Activated naive CD8-positive, alpha-beta T cell treated with anti-CD3 and anti-CD28 coated beads, Interleukin-2, amount 50 U/mL, for 24 hours (primary cell): ENCODE data around the gene XPC.
A peak's percentile ranks its signal among the peaks of the same experiment; 100 is the strongest.

Experiments used
- ATAC-seq: fragments of 150-1000 bp; cut with Tn5 transposase; one replicate; pipeline ENCODE4 v1.10.0; 2021
- DNase-seq: peaks from one replicate; pipeline ENCODE4 v3.0.0; 2021
- H3K27ac Mint-ChIP-seq: one replicate; pipeline ENCODE4 v1.8.0; 2021; ENCODE audit warnings: mild to moderate bottlenecking, mixed read lengths
- H3K27me3 Mint-ChIP-seq: one replicate; pipeline ENCODE4 v1.8.0; 2021; ENCODE audit warnings: mixed read lengths
- H3K36me3 Mint-ChIP-seq: one replicate; pipeline ENCODE4 v1.8.0; 2021; ENCODE audit warnings: low read depth, mixed read lengths
- H3K4me1 Mint-ChIP-seq: one replicate; pipeline ENCODE4 v1.8.0; 2021; ENCODE audit warnings: mixed read lengths
- H3K4me3 Mint-ChIP-seq: one replicate; pipeline ENCODE4 v1.8.0; 2021; ENCODE audit warnings: mild to moderate bottlenecking, moderate library complexity, mixed read lengths
- H3K9me3 Mint-ChIP-seq: one replicate; pipeline ENCODE4 v1.8.0; 2021; ENCODE audit warnings: mixed read lengths

XPC gene

DNA sequence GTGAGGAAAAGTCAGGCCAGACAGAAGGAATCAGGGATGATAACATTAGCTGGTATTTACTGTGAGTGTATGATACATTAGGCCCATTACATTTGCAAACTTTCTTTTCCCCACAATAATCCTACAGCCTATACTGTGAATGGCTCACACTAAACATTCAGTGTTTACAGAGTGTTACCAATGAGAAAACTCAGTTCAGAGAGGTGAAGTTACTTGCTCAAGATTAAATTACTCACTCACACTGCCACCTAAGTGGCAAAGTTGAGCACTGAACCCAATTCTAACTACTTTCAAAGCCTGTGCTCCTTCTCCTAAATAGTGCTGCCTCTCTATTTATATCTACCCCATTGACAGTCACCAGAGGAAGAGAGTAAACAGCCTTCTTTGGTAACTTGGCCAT is 8.5 kb downstream of the XPC start:
- Mint-ChIP-seq H3K27ac (no peak overlapping the region), H3K36me3 (peaks cover 58% of the 10 kb centered on the region), H3K27me3 (no peaks in the 10 kb centered on the region), H3K4me1 (peaks cover 26% of the 10 kb centered on the region), H3K4me3 (no peak overlapping the region), H3K9me3 (no peaks in the 10 kb centered on the region)
- DNase-seq = no peak
- no peak for ATAC-seq

DNA sequence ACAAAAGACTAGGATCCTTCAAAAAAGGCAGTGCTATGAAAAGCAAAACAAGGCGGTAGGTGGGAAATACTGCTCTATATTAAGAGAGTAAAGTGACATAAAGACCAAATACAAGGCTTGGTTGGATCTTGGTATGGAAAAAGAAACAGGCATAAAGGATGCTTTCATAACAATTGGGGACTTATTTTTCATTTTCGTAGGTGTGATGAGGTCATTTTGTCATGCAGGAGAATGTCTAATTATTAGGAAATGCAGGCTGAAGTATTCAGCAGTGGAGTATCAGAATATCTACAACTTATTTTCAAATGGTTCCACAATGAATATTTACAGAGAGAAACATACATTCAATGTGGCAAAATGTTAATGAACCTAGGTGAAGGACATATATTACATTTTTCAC is 9.0 kb downstream of the XPC start:
- ATAC-seq = no peak
- H3K4me1 Mint-ChIP-seq = peaks cover 23% of the 10 kb centered on the region
- peaks cover 62% of the 10 kb centered on the region for H3K36me3 Mint-ChIP-seq
- H3K27ac Mint-ChIP-seq = no peak overlapping the region
- no peak for DNase-seq
- H3K4me3 Mint-ChIP-seq = no peak overlapping the region
- no peaks in the 10 kb centered on the region for H3K27me3 Mint-ChIP-seq
- H3K9me3 Mint-ChIP-seq = no peaks in the 10 kb centered on the region

DNA sequence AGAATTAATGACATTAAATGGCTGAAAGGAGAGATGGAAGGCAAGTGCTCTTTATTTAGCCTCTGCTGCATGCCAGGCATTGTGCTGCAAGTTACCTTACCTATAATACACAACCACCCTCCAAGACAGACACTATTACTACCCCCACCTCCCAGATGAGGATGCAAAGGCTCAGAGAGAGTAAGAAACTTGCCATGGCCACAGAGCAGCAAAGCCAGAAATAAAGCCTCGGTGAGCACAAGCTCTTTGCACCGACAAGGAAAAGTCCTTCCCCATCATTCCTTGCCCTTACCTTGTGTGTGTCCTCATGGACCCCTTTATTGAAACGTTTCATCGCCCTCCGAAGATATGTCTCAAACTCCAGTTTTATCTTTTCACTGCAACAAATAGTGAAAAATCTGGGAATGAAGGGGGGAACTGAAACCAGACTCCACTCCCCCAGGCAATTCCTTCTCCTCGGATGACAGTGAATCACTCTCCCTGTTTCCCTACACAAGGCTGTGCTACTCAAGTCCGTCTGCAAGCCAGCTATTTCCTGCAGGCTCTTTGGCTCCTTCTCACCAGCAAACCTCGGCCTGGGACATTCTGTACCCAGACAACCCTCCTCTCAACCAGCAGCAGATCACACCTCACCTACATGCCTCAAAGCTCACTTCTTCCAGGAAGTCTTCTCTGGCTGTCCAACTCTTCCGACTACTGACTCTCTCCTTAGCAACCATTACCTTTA is 11.4 kb downstream of the XPC start:
- Mint-ChIP-seq H3K27ac (no peak overlapping the region), H3K27me3 (no peaks in the 10 kb centered on the region), H3K9me3 (peaks cover 16% of the 10 kb centered on the region), H3K4me3 (no peak overlapping the region), H3K36me3 (peaks cover 74% of the 10 kb centered on the region), H3K4me1 (peaks cover 13% of the 10 kb centered on the region)
- ATAC-seq (no peak), DNase-seq (no peak)

DNA sequence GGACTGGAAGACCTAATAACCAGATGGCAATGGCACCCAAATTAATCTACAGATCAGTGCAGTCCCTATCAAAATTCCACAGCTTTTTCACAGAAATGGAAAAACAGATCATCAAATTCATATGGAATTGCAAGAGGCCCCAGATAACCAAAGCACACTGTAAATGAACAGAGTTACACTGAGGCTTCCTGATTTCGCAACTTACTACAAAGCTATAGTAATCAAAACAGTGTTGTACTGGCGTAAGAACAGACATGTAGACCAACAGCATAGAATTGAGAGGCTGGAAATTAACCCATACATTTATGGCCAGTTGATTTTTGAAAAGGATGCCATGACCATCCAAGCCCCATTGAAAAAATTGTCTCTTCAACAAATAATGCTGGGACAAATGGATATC is 16.2 kb downstream of the XPC start:
- no peak for DNase-seq
- Mint-ChIP-seq H3K36me3 (peaks cover 79% of the 10 kb centered on the region), H3K4me1 (peaks cover 1% of the 10 kb centered on the region), H3K27ac (no peak overlapping the region), H3K4me3 (no peak overlapping the region), H3K9me3 (peaks cover 22% of the 10 kb centered on the region), H3K27me3 (no peaks in the 10 kb centered on the region)
- ATAC-seq = no peak

DNA sequence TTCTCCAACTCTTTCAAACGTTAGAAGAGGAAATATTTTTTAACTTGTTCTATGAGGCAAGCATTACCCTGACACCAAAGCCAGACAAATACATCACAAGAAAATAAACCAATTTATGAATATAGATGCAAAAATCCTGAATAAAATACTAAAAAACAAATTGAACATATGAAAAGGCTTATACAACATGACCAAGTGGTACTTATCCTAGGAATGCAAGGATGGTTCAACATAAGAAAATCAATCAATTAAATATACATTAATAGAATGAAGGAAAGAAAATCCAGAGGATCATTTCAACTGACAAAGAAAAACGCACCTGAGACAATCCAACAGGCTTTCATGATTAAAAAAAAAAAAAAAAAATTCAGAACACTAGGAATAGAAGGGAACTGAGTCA is 17.1 kb downstream of the XPC start:
- H3K36me3 Mint-ChIP-seq = peaks cover 77% of the 10 kb centered on the region

DNA sequence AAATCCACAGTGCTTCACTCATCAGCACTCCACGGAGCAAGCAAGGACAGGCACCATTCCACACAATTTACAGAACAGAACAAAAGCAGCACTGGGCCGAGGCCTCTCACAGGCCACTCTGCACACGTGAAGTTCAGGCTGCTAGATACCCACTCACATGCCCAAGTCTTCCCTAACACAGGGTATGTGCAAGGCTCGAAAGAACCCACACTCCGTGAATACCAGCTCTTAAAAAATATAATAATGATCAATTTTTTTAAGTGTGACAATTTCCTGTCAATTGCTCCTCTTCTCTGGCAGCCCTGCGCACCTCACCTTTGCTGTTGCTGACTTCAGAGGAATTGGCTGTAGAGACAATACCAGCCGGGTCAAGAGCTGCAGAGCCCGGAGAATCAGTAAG is 19.0 kb downstream of the XPC start:
- peaks cover 77% of the 10 kb centered on the region for H3K36me3 Mint-ChIP-seq

More for the DNA sequence above, 17.1 kb downstream of the XPC start:
- no peaks in the 10 kb centered on the region for H3K27me3 Mint-ChIP-seq
- H3K4me1 Mint-ChIP-seq = peaks cover 5% of the 10 kb centered on the region
- H3K9me3 Mint-ChIP-seq = peaks cover 22% of the 10 kb centered on the region
- ATAC-seq = no peak
- no peak overlapping the region for H3K4me3 Mint-ChIP-seq
- H3K27ac Mint-ChIP-seq = no peak overlapping the region
- no peak for DNase-seq

DNA sequence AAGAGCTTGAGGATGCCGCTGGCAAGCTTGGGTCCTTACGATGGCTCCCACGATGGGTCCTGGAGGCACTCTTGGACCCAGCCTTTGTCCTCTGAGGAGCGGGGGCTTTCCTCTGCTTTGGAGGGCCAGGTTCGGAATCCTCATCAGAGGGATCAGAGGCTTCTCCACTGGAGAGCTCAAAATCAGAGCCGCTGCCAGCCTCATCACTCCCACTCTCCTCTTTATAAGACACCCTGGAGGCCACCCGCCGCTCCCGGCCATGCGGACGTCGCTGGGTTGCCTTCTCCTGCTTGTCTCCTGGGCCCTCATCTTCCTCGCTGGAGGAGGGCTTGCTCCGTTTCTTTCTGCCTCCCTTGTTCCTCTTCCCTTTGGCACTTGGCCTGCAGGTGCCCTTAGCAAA is 20.0 kb downstream of the XPC start:
- Mint-ChIP-seq H3K4me1 (peaks cover 9% of the 10 kb centered on the region), H3K27ac (no peak overlapping the region), H3K4me3 (no peak overlapping the region), H3K36me3 (peaks cover 70% of the 10 kb centered on the region), H3K9me3 (peaks cover 19% of the 10 kb centered on the region), H3K27me3 (no peaks in the 10 kb centered on the region)
- no peak for DNase-seq
- ATAC-seq = no peak

More for the DNA sequence above, 19.0 kb downstream of the XPC start:
- H3K4me1 Mint-ChIP-seq = peaks cover 9% of the 10 kb centered on the region
- no peaks in the 10 kb centered on the region for H3K27me3 Mint-ChIP-seq
- H3K4me3 Mint-ChIP-seq = no peak overlapping the region
- H3K9me3 Mint-ChIP-seq = peaks cover 22% of the 10 kb centered on the region
- no peak overlapping the region for H3K27ac Mint-ChIP-seq
- no peak for DNase-seq
- no peak for ATAC-seq

DNA sequence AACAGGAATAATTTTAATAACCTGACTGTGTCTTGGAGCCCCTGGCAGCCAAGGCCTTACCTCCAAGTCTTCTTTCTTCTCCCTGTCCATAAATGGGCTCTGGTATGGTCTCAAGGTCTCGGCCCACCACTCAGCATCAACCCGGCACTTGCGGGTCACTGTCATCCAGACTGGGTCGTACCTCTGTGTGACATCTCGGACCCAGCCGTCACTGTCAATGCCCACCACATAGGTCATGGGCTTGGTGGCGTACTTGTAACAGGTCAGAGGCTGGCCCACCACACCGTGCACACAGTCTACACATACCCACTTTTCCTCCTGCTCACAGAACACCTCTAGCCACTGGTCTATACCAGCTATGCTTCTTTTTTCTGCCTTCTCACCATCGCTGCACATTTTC is 20.4 kb downstream of the XPC start:
- ATAC-seq = no peak
- no peaks in the 10 kb centered on the region for H3K27me3 Mint-ChIP-seq
- H3K27ac Mint-ChIP-seq = no peak overlapping the region
- H3K4me1 Mint-ChIP-seq = peaks cover 9% of the 10 kb centered on the region
- H3K36me3 Mint-ChIP-seq = peaks cover 67% of the 10 kb centered on the region
- peaks cover 15% of the 10 kb centered on the region for H3K9me3 Mint-ChIP-seq
- H3K4me3 Mint-ChIP-seq = no peak overlapping the region
- no peak for DNase-seq

DNA sequence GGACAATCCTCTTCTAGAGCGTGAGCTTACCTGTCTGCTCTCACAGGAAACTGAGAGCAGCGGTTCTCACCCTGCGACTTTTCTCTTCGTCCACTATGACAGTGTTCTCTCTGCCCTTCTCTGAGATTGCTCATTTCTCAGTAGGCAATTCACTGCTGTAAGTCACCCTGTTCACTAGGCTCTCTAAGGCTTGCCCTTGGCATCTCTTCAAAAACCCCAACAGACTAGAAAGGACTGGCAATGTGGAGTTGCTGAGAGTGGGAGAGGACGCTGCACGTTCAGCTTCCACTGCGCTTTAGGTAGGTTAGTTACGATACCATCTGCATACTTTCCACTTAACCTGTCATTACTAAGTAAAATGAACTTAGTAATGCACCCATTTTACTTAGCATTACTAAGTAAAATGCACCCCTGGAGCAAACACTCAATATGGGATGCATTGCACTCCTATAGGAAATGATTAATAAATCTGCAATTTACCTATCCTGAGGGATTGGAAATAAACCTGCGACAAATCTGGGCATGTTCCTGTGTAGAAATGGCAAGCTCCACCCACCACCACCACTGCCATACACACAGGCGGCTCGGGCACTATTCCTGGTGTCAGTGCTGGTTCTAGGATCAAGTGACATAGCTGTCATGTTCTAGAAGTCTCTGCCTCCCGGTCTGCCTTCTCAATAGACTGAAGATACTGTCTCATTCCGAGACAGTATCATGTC is 21.4 kb downstream of the XPC start:
- no peak for ATAC-seq
- Mint-ChIP-seq H3K4me1 (peaks cover 9% of the 10 kb centered on the region), H3K36me3 (peaks cover 57% of the 10 kb centered on the region), H3K27me3 (no peaks in the 10 kb centered on the region), H3K4me3 (no peak overlapping the region), H3K9me3 (peaks cover 6% of the 10 kb centered on the region), H3K27ac (no peak overlapping the region)
- no peak for DNase-seq

DNA sequence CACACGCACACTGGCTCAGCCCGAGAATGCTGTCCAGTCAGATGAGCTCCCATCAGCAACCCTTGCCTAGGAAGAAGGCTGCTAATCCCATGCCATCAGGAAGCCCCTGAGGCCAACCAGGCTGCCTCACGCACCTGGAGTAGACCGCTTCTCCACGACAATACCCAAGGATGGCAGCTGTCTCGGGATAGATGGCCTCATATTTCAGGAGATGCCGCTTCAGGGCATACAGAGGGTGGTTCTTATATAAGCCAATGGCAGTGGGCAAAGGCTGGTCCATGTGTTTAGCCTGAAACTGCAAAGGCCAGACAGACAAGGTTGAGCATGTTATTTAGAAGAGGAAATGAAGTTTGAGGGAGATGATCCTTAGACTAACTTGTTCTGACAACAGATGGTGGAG is 22.2 kb downstream of the XPC start:
- peaks cover 9% of the 10 kb centered on the region for H3K4me1 Mint-ChIP-seq
- no peaks in the 10 kb centered on the region for H3K9me3 Mint-ChIP-seq
- no peaks in the 10 kb centered on the region for H3K27me3 Mint-ChIP-seq
- no peak overlapping the region for H3K4me3 Mint-ChIP-seq
- ATAC-seq (no peak), DNase-seq (no peak)
- no peak overlapping the region for H3K27ac Mint-ChIP-seq
- H3K36me3 Mint-ChIP-seq = peaks cover 49% of the 10 kb centered on the region

DNA sequence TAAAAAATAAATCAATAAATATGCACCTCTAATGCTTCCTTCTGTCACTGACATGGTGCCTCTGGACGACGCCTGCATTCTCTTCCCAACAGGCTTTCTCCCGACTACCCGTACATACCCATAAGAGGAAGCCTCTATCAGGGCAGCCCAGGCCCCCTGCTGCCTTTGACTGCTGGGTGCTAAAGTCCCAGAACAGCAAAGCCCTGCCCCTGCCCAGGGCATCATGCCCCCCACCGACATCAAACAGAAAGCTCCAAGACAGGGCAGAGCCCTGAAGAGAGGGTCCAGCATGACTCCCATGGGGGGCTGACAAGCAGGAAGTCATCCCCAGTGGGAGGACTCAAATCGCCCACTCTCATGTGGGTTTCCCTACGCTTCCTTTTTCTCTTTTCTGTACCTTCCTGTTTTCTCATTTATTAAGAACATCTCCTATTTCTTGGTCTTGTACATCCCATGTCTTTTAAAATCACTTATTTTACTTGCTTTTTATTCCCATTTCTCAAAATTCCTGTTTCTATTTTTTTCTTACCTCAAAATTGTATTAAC is 23.4 kb downstream of the XPC start:
- Mint-ChIP-seq H3K27me3 (no peaks in the 10 kb centered on the region), H3K4me1 (peaks cover 9% of the 10 kb centered on the region), H3K27ac (no peak overlapping the region), H3K4me3 (no peak overlapping the region), H3K36me3 (peaks cover 37% of the 10 kb centered on the region), H3K9me3 (no peaks in the 10 kb centered on the region)
- DNase-seq (no peak), ATAC-seq (no peak)

DNA sequence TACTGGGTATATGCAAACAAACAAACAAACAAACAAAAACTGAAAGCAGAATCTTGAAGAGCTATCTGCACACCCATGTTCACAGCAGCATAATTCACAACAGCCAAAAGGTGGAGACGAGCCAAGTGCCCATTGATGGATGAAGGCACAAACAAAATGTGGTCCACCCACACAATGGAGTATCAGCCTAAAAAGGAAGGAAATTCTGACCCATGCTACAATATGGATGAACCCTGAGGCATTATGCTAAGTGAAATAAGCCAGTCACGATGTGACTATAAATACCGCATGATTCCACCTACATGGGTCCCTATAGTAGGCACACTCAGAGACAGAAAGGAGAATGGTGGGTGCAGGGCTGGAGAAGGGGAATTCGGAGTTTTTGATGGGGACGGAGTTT is 24.1 kb downstream of the XPC start:
- Mint-ChIP-seq H3K27ac (peak overlapping the region; percentile 2), H3K27me3 (no peaks in the 10 kb centered on the region), H3K36me3 (peaks cover 33% of the 10 kb centered on the region), H3K4me3 (no peak overlapping the region), H3K4me1 (peaks cover 9% of the 10 kb centered on the region), H3K9me3 (no peaks in the 10 kb centered on the region)
- DNase-seq (no peak), ATAC-seq (no peak)

DNA sequence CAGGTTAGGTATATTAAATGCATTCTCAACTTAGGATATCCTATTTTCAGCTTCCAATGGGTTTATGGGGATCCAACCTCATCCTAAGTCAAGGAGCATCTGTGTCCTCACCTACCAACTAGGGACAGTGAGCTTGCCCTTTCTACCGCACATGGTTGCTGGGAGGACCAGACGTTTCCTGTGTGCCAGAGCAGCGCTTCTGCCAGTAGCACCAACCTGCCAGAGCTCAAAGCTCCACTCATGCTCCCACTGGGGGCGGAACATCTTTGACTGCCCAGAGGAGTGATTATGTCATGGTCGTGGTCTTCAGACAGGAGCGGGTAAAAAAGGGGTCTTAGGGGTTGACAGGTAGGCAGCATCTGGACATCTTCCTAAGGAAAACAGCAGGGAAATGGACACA is 24.7 kb downstream of the XPC start:
- Mint-ChIP-seq H3K27ac (peak overlapping the region; percentile 2), H3K27me3 (no peaks in the 10 kb centered on the region), H3K4me3 (no peak overlapping the region), H3K36me3 (peaks cover 27% of the 10 kb centered on the region), H3K9me3 (no peaks in the 10 kb centered on the region), H3K4me1 (peaks cover 9% of the 10 kb centered on the region)
- no peak for DNase-seq
- no peak for ATAC-seq

DNA sequence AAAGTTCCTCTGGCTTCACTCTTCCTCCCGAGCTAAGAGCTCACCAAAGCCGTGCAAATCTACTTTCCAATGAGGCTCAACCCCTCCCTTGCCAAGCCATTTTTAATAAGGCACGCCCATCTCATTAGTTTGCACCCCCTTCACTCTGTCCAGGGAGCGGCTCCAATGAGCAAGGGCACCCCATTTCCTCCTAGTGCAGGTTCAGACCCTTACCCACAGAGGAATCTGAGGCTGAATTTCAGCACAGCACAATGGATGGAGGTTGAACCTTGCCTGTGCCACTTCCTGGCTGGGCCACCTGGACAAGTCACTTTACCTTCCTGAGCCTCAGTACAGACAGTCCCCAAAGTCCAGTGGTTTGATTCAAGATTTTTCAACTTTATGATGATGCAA is 25.4 kb downstream of the XPC start:
- ATAC-seq = no peak
- no peak for DNase-seq
- H3K36me3 Mint-ChIP-seq = peaks cover 23% of the 10 kb centered on the region
- H3K4me3 Mint-ChIP-seq = no peak overlapping the region
- peaks cover 9% of the 10 kb centered on the region for H3K4me1 Mint-ChIP-seq
- no peaks in the 10 kb centered on the region for H3K27me3 Mint-ChIP-seq
- H3K27ac Mint-ChIP-seq = peak overlapping the region; percentile 54
- H3K9me3 Mint-ChIP-seq = no peaks in the 10 kb centered on the region

DNA sequence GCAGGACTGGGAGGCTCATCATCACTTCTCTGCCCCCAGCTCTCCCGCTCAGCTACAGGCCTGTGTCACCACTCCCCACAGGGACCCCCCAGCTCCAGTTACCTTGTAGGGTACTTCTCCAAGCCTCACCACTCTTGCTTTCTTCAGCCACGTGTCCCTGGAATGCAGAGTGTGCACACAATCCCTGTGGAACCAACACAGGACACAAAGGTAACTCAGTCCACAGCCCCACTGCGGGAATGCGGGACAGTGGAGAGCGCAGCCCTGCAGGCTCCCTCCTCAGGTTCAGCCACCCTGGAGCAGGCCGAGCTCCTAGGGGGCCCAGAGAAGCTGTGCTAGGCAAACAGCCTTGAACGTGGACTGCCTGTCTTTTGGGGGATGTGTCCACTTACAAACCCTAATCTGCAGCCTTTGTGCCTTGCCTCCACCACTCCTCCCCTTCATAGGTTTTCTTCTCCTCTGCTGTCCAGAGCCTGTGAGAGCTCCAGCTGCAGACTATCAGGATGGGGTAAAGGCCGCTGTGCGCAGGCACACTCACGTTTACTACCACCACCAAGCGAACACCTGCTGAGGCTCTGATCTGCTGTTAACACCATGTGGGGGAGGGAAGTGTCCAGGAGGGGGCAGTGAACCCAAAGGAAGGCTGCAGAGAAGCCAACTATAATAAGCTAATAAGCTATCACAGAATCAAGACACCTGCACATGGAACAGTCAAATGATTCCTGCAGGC is 26.0 kb downstream of the XPC start:
- peaks cover 22% of the 10 kb centered on the region for H3K36me3 Mint-ChIP-seq
- no peak overlapping the region for H3K4me3 Mint-ChIP-seq
- DNase-seq = no peak
- no peaks in the 10 kb centered on the region for H3K27me3 Mint-ChIP-seq
- H3K27ac Mint-ChIP-seq = no peak overlapping the region
- H3K9me3 Mint-ChIP-seq = no peaks in the 10 kb centered on the region
- H3K4me1 Mint-ChIP-seq = peaks cover 9% of the 10 kb centered on the region
- peak; percentile 18 for ATAC-seq
